ENCODE data around the gene PSG5.
"Not testable (repeated sequence)": the region's sequence is repeated elsewhere in the genome, so short reads cannot be mapped to it uniquely, and the experiment has no call there.

The PSG5 gene

DNA sequence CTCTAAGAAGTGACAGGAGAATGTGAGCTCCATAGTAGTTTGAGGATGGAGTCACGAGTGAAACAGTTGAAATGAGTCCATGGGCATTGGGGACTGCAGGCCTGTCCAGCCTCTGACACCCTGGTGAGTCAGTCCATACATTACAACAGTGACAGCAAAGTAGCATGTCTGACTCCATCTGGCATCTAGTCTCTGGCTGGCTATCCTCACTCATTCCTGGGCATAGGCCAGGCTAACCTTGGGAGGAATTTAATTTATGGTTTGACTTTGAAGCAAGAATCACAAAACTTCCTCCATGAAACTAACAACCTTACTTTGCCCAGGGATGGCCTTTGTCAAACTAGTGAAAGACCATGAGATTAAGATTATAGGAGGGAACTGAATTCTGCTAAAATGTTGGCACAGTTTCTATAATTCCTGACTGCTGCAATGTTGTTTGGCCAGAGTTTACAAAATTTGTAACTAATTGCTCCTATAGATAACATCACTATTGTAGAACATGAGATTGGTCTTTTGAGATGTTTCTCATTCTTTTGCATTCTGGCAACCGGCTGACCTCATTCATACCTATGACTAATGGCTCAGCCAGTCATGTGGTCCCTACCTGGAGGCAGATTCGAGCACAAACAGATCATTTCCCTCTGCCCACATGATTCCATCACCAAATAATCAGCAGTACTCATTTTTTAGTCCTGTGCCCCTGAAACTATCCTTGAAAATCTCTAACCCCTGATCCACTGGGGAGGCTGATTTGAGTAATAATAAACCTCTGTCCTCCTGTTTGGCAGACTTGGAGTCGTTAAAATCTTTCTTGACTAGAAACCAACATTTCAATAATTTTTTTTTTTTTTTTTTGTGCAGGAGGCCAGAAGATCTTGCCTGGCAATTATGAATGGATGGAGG, 4.2 kb downstream of the PSG5 start:
- not testable (repeated sequence) for DNase-seq (ENCODE audit: low read depth)

DNA sequence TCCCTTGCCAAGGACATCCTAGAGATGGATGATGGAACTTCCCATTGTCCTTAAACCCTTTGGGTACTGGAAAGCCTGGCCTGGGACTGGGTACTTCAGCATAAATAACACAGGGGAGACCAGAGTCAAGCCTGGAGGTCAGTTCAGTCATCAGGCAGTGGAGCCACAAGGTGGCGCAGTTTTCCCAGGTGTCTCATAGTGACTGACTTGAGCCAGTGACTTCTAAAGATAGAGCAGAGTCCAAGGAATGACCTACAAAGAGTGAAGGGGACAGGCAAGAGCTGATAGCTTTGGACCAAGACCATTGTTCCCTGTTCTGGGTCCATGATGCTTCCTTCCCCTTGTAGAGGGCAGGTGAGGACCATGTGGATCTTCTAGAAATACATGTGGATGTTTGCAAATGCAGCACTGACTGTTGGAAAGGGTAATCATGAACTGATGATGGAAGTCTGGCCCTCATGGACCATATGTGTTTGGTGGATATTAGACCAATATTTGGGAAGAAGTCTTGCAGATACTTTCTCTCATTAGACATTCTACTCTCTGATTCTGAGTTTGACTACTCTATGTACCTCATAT, 6.7 kb downstream of the PSG5 start:
- DNase-seq (ENCODE audit: low read depth): not testable (repeated sequence)

DNA sequence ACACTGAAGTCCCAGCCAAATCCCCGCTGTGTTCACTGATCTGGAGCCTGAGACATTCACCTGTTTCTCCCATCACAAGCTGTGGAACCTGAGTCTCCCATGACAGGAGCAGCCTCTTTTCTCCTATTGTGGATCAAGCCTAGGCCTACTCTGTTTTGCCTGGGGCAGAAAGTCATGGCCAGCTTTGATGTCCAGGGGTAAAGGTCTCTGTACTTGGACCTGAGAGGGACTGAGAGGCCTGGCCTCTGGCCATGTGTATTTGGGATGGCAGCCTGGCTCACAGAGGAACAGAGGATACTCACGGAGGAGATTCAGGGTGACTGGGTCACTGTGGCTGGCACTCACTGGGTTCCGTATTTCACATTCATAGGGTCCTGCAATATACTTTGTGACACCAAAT, 7.8 kb downstream of the PSG5 start:
- not testable (repeated sequence) for DNase-seq (ENCODE audit: low read depth)

DNA sequence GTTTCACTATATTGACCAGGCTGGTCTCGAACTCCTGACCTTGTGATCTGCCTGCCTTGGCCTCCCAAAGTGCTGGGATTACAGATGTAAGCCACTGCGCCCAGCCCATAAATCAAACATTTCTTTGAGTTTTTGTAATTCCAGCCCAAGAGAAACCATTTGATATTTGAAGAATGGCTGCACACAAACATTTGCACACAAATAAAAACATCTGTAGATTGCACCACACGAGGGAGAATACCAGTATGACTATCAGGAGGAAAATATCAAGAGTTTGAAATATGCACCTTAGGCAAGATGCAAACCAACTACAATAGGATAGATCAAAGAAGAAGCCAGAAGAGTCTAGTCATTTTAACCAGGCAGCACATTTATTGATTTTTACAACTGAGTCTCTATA, 20.4 kb downstream of the PSG5 start:
- not testable (repeated sequence) for DNase-seq (ENCODE audit: low read depth)

DNA sequence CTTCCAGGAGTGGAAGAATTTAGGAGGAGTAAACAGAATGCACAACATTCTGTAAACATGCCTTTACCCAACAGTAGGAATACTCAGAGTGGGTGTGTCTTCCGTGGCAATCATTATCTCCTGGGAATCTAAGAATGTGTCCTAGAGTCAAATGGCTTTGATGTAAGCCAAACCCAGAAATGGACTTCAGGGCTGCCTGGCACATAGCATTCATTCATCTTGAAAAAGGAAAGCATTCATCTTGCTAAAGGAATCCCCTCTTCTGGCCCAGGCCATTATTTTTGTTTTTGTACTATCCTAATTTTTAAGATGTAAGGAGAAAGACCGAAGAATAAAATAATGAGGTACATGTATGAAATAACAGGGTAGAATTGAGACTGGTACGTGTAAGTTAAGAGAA, 23.2 kb downstream of the PSG5 start:
- DNase-seq (ENCODE audit: low read depth): not testable (repeated sequence)

DNA sequence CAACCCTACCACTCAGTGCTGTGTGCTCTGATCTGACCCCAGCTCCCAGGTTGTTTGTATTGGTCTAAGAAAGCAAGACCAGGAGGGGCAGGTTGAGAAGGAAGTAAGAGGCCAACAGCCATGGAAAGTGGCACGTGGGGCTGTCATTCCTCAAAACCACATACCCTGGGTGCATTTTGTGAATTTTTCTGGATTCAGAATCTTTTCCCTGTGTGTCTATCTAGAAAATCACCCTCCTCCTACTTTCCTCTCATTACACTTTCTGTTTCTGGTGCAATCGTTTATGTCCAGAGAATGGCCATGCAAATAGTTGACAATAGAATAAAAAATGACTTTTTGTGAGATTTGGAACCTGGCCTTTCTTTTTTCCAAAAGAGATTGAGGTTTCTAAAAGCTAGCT, 24.1 kb downstream of the PSG5 start:
- DNase-seq (ENCODE audit: low read depth): not testable (repeated sequence)

DNA sequence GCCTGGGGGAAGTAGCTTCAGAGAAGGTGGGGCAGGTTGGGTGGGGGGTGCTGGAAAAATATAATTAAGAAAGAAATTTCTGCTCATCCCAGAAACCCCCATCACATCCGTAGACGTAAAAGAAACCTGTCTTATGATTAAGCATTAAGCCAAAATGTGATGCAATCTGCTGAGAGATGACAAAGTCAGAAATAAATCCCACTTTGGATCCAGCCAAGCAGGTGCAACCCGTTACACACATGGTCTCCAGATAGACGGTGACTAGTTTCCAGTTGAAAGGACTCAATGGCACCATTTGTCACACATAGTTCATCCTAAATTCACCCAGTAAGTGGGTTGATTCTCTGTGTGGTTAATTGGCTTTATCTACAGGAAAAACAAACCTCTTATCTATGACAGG, 34.1 kb downstream of the PSG5 start:
- no peak for DNase-seq (ENCODE audit: low read depth)

DNA sequence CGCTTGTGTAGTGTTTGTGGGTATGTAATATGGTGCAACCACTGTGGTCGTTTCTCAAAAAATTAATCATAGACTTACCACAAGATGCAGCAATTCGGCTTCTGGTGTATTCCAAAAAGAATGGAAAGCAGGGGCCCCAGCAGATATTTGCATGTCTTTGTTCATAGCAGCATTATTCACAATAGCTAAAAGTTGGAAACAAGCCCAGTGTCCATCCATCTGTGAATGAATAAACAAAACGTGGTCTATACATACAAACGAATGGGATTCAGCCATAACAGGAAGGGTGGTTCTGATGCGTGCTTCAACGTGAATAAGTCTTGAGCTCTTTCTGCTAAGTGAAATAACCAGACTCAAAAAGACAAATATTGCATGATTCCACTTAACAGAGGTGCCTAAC, 36.5 kb downstream of the PSG5 start:
- DNase-seq (ENCODE audit: low read depth): not testable (repeated sequence)

DNA sequence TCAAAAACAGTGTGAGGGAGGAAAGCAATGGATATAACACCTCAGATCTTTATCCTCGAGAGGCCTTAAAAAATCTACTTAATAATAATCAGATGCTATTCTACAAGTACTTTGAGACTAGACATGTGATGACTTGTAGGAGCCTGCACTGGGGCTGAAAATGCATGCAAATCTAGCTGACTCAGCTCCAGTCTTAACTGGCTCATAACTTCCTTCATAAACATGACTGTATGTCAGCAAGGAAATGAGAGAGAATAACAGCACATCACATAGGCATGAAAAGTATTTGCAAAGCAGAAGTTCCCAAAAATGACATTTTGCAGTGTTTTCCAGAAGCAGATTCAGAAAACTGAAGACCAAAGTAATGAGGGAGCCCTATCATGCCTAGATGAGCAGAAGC, 38.1 kb downstream of the PSG5 start:
- DNase-seq (ENCODE audit: low read depth): no peak

DNA sequence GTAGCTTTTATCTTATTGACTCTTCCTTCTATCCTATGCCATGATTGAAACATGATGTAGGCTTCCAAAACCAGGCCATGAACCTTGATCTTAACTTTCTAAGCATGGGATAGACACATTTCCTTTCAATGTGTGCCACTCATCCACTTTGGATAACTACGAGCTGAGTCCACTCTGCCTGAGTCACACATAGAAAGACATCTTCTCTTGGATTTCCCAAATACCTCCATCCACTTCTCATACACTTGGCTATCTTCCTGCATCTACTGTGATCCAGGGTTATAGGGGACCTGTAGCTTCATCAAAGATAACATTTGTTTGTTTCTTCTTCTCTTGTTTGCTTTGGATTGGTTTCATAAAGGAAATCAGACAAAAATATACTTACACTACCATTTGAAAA, 44.6 kb downstream of the PSG5 start:
- not testable (repeated sequence) for DNase-seq (ENCODE audit: low read depth)

DNA sequence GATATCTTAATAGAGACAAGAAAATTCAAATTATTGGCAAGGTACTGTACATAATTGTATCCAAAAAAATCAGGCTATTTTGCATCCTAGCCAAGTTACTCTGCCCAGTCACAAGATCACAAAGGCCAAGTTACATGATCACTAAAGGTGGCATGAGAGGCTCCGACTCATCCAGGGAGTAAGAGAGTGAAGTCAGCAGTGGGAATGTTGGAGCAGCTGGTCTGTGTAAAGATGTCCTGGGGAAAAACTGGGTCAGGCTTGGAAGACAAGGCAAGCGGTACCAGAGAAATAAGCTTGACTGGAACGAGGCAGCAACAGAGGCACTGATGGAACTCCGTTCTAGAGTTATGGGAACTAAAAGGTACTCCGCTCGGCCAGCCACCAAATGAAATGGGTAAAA, 53.6 kb downstream of the PSG5 start:
- no peak for DNase-seq (ENCODE audit: low read depth)

DNA sequence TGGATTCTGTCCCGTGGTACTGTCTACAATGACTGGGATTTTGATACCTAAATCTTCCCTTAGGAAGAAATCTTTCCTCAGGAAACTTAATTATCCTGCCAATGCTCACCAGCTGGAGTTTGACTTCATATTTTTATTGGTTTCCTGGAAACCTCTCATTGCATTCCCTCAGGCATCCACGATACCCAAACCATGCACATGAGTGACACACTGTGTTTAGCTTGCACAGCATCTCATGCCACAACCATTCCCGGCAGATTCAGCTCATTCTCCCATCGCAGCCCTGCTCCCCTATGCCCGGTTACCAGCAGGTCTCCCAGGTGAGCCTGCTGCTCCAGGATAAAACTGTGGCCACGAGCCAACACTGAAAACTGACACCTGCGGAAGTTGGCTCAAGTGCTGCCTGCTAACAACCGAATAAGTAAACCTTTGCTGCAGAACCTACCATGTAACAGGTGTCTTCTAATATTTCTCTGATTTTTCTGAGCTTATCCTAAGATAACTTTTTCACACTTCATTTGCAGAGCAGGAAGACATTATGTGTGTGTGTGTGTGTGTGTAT, 55.0 kb downstream of the PSG5 start:
- not testable (repeated sequence) for DNase-seq (ENCODE audit: low read depth)

DNA sequence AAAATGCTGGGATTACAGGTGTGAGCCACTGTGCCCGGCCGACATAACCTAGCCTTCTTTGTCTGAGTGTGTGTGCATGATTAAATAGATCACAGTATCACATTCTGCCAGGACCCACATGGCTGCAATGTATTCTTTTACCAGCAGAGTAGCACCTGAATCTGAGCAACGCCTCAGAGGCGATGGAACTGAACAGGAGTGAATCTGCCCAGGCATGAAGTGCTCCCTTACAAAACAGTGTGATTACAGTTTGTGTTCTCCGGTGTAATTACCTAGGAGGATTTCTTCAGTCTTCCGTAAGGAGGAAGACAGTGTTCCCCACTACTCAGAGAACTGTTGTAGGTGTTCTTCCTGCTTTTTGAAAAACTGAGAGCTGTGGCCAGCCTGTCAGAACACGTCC, 57.1 kb downstream of the PSG5 start:
- DNase-seq (ENCODE audit: low read depth): not testable (repeated sequence)

DNA sequence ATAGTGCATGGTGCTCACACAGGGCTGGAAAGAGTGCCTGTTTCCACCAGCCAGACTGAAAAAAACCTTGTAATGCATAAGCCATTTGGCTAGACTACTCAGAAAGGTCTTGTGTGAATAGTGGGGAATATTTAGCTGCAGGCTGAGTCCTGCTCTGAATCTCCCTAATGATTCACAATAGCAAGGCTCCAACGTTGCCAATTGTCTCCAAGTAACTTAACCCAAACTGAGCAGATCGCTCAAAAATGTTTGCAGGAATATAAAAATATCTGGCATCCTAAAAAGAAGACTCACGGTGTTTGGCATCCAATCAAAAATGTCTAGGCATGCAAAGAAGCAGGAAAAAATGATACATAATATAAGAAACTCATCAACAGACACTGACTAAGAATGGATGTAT, 59.0 kb downstream of the PSG5 start:
- not testable (repeated sequence) for DNase-seq (ENCODE audit: low read depth)

DNA sequence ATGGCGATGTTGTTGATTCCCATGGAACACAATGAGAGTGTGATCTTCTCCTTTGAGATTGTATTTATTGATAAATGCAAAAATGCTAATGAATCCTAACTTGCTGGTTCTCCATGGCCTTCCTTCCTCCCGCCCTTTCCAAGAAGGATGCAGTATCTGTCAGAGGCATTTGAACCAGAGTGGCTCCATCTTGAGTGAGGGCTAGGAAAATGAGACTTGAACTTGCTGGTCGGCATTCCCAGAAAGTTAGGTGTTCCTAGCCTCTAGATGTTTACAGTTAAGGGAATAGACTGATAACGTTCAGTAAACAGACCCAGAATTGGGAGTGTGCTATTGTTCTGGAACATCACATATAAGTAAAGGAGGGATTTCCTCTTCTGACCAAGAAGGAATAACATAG, 59.6 kb downstream of the PSG5 start:
- no peak for DNase-seq (ENCODE audit: low read depth)

DNA sequence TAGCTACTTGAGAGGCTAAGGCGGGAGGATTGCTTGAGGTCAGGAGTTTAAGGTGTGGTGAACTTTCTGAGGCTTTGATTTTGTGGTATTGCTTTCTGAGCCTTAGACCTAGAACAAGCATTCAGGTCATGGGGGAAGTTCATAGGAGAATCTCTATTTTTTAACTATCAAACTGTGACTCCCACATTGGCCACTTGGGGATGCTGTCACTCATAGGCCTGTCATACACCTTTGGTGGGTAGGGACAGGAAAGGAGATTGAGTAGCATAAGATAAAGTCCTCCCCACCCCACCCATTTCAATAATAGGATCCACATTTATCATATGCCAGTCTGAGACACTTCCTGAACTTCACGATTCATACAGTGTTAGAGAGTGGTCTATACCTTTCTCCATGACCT, 62.0 kb downstream of the PSG5 start:
- no peak for DNase-seq (ENCODE audit: low read depth)

DNA sequence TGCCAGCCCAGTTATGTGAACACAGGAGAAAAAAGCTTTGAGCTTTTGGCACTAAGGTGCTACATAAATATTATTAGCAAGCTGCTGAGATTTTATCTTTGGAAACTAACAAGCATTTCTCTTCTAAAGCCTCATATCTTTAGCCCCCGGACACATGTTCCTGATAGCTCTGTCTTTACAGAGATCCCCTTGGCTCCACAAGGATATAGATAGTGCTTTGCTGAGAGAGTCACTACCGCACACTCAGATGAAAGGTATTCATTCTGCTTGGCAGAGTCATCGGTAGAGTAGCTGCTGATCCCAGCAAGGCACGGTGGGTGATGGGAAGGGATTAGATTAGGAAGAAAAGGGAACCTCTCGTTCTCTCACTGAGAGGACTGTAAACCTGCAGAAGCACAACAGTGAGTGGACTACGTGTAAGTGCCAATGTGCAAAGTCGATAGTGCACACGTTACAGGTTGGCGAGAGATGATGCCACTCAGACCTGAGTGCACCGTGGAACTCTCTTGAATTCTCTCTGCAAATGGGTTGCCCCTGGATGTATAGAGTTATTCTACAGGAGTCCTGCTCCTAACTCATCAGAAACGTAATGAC, 65.8 kb downstream of the PSG5 start:
- not testable (repeated sequence) for DNase-seq (ENCODE audit: low read depth)

DNA sequence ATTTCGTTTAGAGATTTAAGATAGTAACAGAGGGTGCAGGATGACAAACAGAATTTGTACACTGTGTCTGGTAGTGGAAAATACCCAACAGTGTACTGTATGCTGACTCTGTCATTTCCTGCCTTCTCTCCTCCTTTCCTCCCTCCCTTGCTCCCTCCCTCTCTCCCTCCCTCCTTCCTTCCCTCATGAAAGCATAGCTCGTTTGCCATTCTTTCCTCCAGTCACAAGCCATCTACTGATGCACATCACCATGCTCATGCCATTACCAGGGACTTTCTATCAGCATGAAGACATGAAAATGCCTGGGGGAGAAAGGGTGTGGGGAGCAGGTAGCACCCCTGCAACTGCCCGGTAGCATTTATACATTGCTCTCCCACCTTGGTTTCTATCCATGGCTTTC, 66.8 kb downstream of the PSG5 start:
- not testable (repeated sequence) for DNase-seq (ENCODE audit: low read depth)

Data from T-helper 22 cell (primary cell).